ENCODE measurements around the gene PCNT. TPM values are rescaled to one million over a fixed set of nuclear protein-coding genes. Genes with fewer than 3 reads are reported as not detected.
"Not testable (repeated sequence)": the region's sequence is repeated elsewhere in the genome, so short reads cannot be mapped to it uniquely, and the experiment has no call there.

The PCNT gene
- total RNA-seq, 1 experiment from 2014 or later = 38.4 TPM

GRCh38 chr21:46369520-46370235 is 45.7 kb downstream of the PCNT start:
- Histone ChIP-seq H3K9me3 (no peaks in the 10 kb centered on the region), H3K27me3 (replicated peaks; ENCODE audit: control insufficient read depth, insufficient read depth, low read length) (no peaks in the 10 kb centered on the region), H3K4me3 (ENCODE audit: low read depth, low read length) (no peak overlapping the region), H3K36me3 (ENCODE audit: control insufficient read depth, insufficient read depth, low read length) (peaks cover 4% of the 10 kb centered on the region), H3K4me1 (no peaks in the 10 kb centered on the region)
- ChIA-PET CTCF (no interaction called here), POLR2A (no interaction called here)
- Mint-ChIP-seq H3K27ac (ENCODE audit: unreplicated experiment) (no peak overlapping the region), H3K36me3 (ENCODE audit: insufficient read depth, unreplicated experiment) (peaks cover 54% of the 10 kb centered on the region), H3K9me3 (ENCODE audit: unreplicated experiment) (no peaks in the 10 kb centered on the region), H3K27me3 (ENCODE audit: insufficient read depth, unreplicated experiment) (no peaks in the 10 kb centered on the region), H3K4me3 (ENCODE audit: unreplicated experiment) (no peak overlapping the region), H3K4me1 (ENCODE audit: low read depth, unreplicated experiment) (no peaks in the 10 kb centered on the region)
- TF ChIP-seq CTCF (IDR thresholded peaks at IDR 0.05; ENCODE audit: insufficient read depth in 1 of 2, low read depth in 1 of 2, low read length in 1 of 2, severe bottlenecking in 1 of 2, unreplicated experiment in 1 of 2) = no peak
- BruUV-seq (replicated peaks) = no TSS peak
- intact Hi-C loops (cut with micrococcal nuclease; ENCODE audit: unreplicated experiment) = no loop called here
- DNase-seq = no peak

- no TSS peak for BruUV-seq (replicated peaks)
- H3K36me3 Mint-ChIP-seq (ENCODE audit: insufficient read depth, unreplicated experiment) = peaks cover 39% of the 10 kb centered on the region
- H3K4me1 ChIP-seq = no peaks in the 10 kb centered on the region
- POLR2A ChIA-PET = no interaction called here
- H3K9me3 ChIP-seq = no peaks in the 10 kb centered on the region
- no peak for DNase-seq
- CTCF ChIA-PET = no interaction called here
- no peak overlapping the region for H3K4me3 Mint-ChIP-seq (ENCODE audit: unreplicated experiment)
- H3K4me3 ChIP-seq (ENCODE audit: low read depth, low read length) = no peak overlapping the region
- H3K27me3 ChIP-seq (replicated peaks; ENCODE audit: control insufficient read depth, insufficient read depth, low read length) = no peaks in the 10 kb centered on the region
- intact Hi-C loops (cut with micrococcal nuclease; ENCODE audit: unreplicated experiment) = no loop called here
- H3K9me3 Mint-ChIP-seq (ENCODE audit: unreplicated experiment) = no peaks in the 10 kb centered on the region
- no peak for TF ChIP-seq CTCF (IDR thresholded peaks at IDR 0.05; ENCODE audit: insufficient read depth in 1 of 2, low read depth in 1 of 2, low read length in 1 of 2, severe bottlenecking in 1 of 2, unreplicated experiment in 1 of 2)
- no peak overlapping the region for H3K27ac Mint-ChIP-seq (ENCODE audit: unreplicated experiment)
- peaks cover 3% of the 10 kb centered on the region; the same call in 1 of the 2 replicates for H3K36me3 ChIP-seq (ENCODE audit: control insufficient read depth, insufficient read depth, low read length)
- H3K27me3 Mint-ChIP-seq (ENCODE audit: insufficient read depth, unreplicated experiment) = no peaks in the 10 kb centered on the region
- H3K4me1 Mint-ChIP-seq (ENCODE audit: low read depth, unreplicated experiment) = no peaks in the 10 kb centered on the region
Observed at GRCh38 chr21:46371204-46372013, 47.5 kb downstream of the PCNT start.

GRCh38 chr21:46372014-46372485 is 48.1 kb downstream of the PCNT start:
- CTCF ChIA-PET = no interaction called here
- H3K9me3 Mint-ChIP-seq (ENCODE audit: unreplicated experiment) = no peaks in the 10 kb centered on the region
- peaks cover 3% of the 10 kb centered on the region; the same call in 1 of the 2 replicates for H3K36me3 ChIP-seq (ENCODE audit: control insufficient read depth, insufficient read depth, low read length)

GRCh38 chr21:46372947-46373346 is 49.0 kb downstream of the PCNT start:
- H3K36me3 ChIP-seq (ENCODE audit: control insufficient read depth, insufficient read depth, low read length); H3K9me3 ChIP-seq; H3K4me3 ChIP-seq (ENCODE audit: low read depth, low read length); H3K4me1 Mint-ChIP-seq (ENCODE audit: low read depth, unreplicated experiment); H3K27me3 ChIP-seq (replicated peaks; ENCODE audit: control insufficient read depth, insufficient read depth, low read length); DNase-seq; H3K27me3 Mint-ChIP-seq (ENCODE audit: insufficient read depth, unreplicated experiment); POLR2A ChIA-PET; BruUV-seq (replicated peaks); H3K27ac Mint-ChIP-seq (ENCODE audit: unreplicated experiment); H3K4me3 Mint-ChIP-seq (ENCODE audit: unreplicated experiment); intact Hi-C loops (cut with micrococcal nuclease; ENCODE audit: unreplicated experiment); H3K9me3 Mint-ChIP-seq (ENCODE audit: unreplicated experiment); CTCF ChIA-PET; H3K4me1 ChIP-seq: not testable (repeated sequence)
- peaks cover 38% of the 10 kb centered on the region for H3K36me3 Mint-ChIP-seq (ENCODE audit: insufficient read depth, unreplicated experiment)

More at GRCh38 chr21:46372014-46372485, 48.1 kb downstream of the PCNT start:
- Histone ChIP-seq H3K9me3 (no peaks in the 10 kb centered on the region), H3K27me3 (replicated peaks; ENCODE audit: control insufficient read depth, insufficient read depth, low read length) (no peaks in the 10 kb centered on the region), H3K4me3 (ENCODE audit: low read depth, low read length) (no peak overlapping the region), H3K4me1 (no peaks in the 10 kb centered on the region)
- no peak overlapping the region for H3K4me3 Mint-ChIP-seq (ENCODE audit: unreplicated experiment)
- intact Hi-C loops (cut with micrococcal nuclease; ENCODE audit: unreplicated experiment) = no loop called here
- H3K36me3 Mint-ChIP-seq (ENCODE audit: insufficient read depth, unreplicated experiment) = peaks cover 34% of the 10 kb centered on the region
- no peaks in the 10 kb centered on the region for H3K4me1 Mint-ChIP-seq (ENCODE audit: low read depth, unreplicated experiment)
- TF ChIP-seq CTCF (IDR thresholded peaks at IDR 0.05; ENCODE audit: insufficient read depth in 1 of 2, low read depth in 1 of 2, low read length in 1 of 2, severe bottlenecking in 1 of 2, unreplicated experiment in 1 of 2) = no peak
- BruUV-seq (replicated peaks) = no TSS peak
- DNase-seq = no peak
- H3K27me3 Mint-ChIP-seq (ENCODE audit: insufficient read depth, unreplicated experiment) = no peaks in the 10 kb centered on the region
- POLR2A ChIA-PET = no interaction called here
- H3K27ac Mint-ChIP-seq (ENCODE audit: unreplicated experiment) = no peak overlapping the region
